ENCODE measurements around the gene SRD5A1. TPM values are rescaled to one million over a fixed set of nuclear protein-coding genes. Genes with fewer than 3 reads are reported as not detected.

Gene SRD5A1
- total and polyA plus RNA-seq, 2 of the 8 experiments (the other 6 are each of a cell fraction or from before 2014, with no cell fraction given) = 34.7 to 42.4 TPM

- H3K4me2 ChIP-seq (ENCODE audit: insufficient read depth in 1 of 2, low read depth in 2 of 2, low read length in 2 of 2) = peak overlapping the region; percentile 84 to 92
- peaks cover 12 to 16% of the 10 kb centered on the region in 2 experiments for H4K20me1 ChIP-seq (replicated peaks in 1 of 2; ENCODE audit: control insufficient read depth in 1 of 2, insufficient read depth in 2 of 2, low read length in 2 of 2)
- no peak overlapping the region for H2BK120ac ChIP-seq (replicated peaks; ENCODE audit: low read depth, low read length)
- no peak overlapping the region for H3K56ac ChIP-seq (replicated peaks; ENCODE audit: insufficient read length, low read depth, low read length)
- H2BK12ac ChIP-seq (ENCODE audit: low read depth, low read length) = no peak overlapping the region
- 0 out of 2 replicates have a peak overlapping the region, but pooled peaks have one; percentile 13 for H2BK20ac ChIP-seq (ENCODE audit: low read length)
- H3K9me3 ChIP-seq (ENCODE audit: insufficient read depth in 2 of 2, low read depth in 1 of 2, low read length in 1 of 2) = no peaks in the 10 kb centered on the region
- DNase-seq (ENCODE audit: low read depth in 1 of 2, low spot score in 2 of 2) = no peak
- H3K27me3 ChIP-seq (replicated peaks in 1 of 4; ENCODE audit: control insufficient read depth in 3 of 4, extremely low read depth in 1 of 4, insufficient read depth in 3 of 4, low read length in 3 of 4) = peaks cover 0 to 3% (median 0%) of the 10 kb centered on the region in 4 experiments; a peak in 3 of 7 replicates
- WGBS, 2 experiments (ENCODE audit: extremely low coverage in 1 of 2, insufficient coverage in 1 of 2, insufficient read length in 1 of 2, insufficient replicate concordance in 2 of 2, low coverage in 1 of 2, low lambda C conversion rate in 2 of 2, missing lambda C conversion rate in 1 of 2) = 51% methylated on average over 14 of the region's 15 CpGs; no CpG with 5 or more reads in 1 of the 2 experiments
- no peak overlapping the region; the same call in 1 of the 2 replicates for H2BK15ac ChIP-seq (ENCODE audit: low read length)
- H3K4me1 ChIP-seq (replicated peaks in 1 of 4; ENCODE audit: control insufficient read depth in 3 of 4, insufficient read depth in 4 of 4, low read length in 3 of 4) = peaks cover 0 to 10% (median 5%) of the 10 kb centered on the region in 4 experiments; a peak in 5 of 7 replicates
- FAIRE-seq = no peak
- no peak for TF ChIP-seq ATF3 (IDR thresholded peaks at IDR 0.05; ENCODE audit: insufficient read depth, low read depth, low read length)
- TF ChIP-seq FOSL1 (IDR thresholded peaks at IDR 0.05; ENCODE audit: insufficient read depth, low read depth, low read length) = no peak
- peak; percentile 13; the same call in 1 of the 2 replicates for TF ChIP-seq BACH1 (IDR thresholded peaks at IDR 0.05; ENCODE audit: low read length)
- no peak for TF ChIP-seq SAP30 (IDR thresholded peaks at IDR 0.05; ENCODE audit: insufficient read depth, insufficient replicate concordance, low read length)
- TF ChIP-seq TAF1 (IDR thresholded peaks at IDR 0.05; ENCODE audit: low read depth, low read length) = peak; percentile 0; the same call in 1 of the 2 replicates
- no peak for TF ChIP-seq JUN (IDR thresholded peaks at IDR 0.05; ENCODE audit: low read depth, low read length)
- no peak for TF ChIP-seq RXRA (IDR thresholded peaks at IDR 0.05; ENCODE audit: insufficient read depth, low read depth, low read length)
- H2AK5ac ChIP-seq (ENCODE audit: low read depth, low read length) = no peak overlapping the region
- H3K79me2 ChIP-seq (ENCODE audit: control insufficient read depth in 1 of 2, insufficient read depth in 2 of 2, low read length in 2 of 2) = peaks cover 1 to 20% of the 10 kb centered on the region in 2 experiments
- peak overlapping the region; percentile 90; the same call in 1 of the 2 replicates for H3K18ac ChIP-seq (ENCODE audit: extremely low read depth, low read length)
- no peak overlapping the region for H3K27ac ChIP-seq (ENCODE audit: low read depth, low read length)
- no peak overlapping the region for H4K91ac ChIP-seq (replicated peaks; ENCODE audit: insufficient read length, low read length)
- no peak overlapping the region for H3K23ac ChIP-seq (ENCODE audit: insufficient read length)
- H4K5ac ChIP-seq (ENCODE audit: insufficient read length, low read depth, low read length) = no peak overlapping the region
- POLR2A ChIA-PET (ENCODE audit: partially characterized antibody) = interaction anchor here (1.4 to 3.9 kb wide), 4 partner anchors 11 to 77 kb away, joined by 5 to 29 read pairs (median 8); partner anchors contain the start of genes NSUN2 and SRD5A1
- H2AFZ ChIP-seq (ENCODE audit: low read length) = peak overlapping the region; percentile 90
- 0 out of 2 replicates have a peak overlapping the region, but pooled peaks have one; percentile 12 for H4K8ac ChIP-seq (ENCODE audit: extremely low read depth, insufficient read depth, low read length)
- no peak overlapping the region for H3K4ac ChIP-seq (replicated peaks; ENCODE audit: insufficient read length, low read depth, low read length)
- no peak overlapping the region; the same call in 1 of the 2 replicates for H2BK5ac ChIP-seq (ENCODE audit: low read depth, low read length)
- H3K79me1 ChIP-seq (ENCODE audit: low read depth, low read length) = peaks cover 8% of the 10 kb centered on the region
- CTCF ChIA-PET (ENCODE audit: partially characterized antibody) = interaction anchor here (0.6 to 1.7 kb wide), 3 partner anchors 14 to 1080 kb away, joined by 3 to 6 read pairs (median 5); no protein-coding TSS in a partner anchor
- no peak overlapping the region for H3K14ac ChIP-seq (ENCODE audit: insufficient read length)
- no peaks in the 10 kb centered on the region for H3K36me3 ChIP-seq (ENCODE audit: control insufficient read depth in 2 of 4, insufficient read depth in 4 of 4, low read length in 3 of 4)
- peaks cover 10% of the 10 kb centered on the region for H3K23me2 ChIP-seq (ENCODE audit: low read depth, low read length)
- H3K9ac ChIP-seq (replicated peaks in 1 of 4; ENCODE audit: extremely low read depth in 1 of 4, low read depth in 3 of 4, low read length in 3 of 4) = peak overlapping the region in 2 of 4 experiments; percentile 29 to 67; a peak in 3 of 7 replicates
- H3K4me3 ChIP-seq (ENCODE audit: extremely low read depth in 1 of 4, insufficient read depth in 2 of 4, low read depth in 3 of 4, low read length in 4 of 4) = peak overlapping the region; percentile 67 to 73 (median 70)
Observed at GRCh38 chr5:6711409-6712141, 78.3 kb downstream of the SRD5A1 start.

All from H1 (cell line).